Inflammatory macrophage treated with lipopolysaccharide for 4 hours (primary cell): ENCODE data around the gene DYNC1H1.

Source experiments
- DNase-seq: peaks from one replicate; pipeline ENCODE4 v3.0.0-alpha.2; 2020

The DYNC1H1 gene

DNA sequence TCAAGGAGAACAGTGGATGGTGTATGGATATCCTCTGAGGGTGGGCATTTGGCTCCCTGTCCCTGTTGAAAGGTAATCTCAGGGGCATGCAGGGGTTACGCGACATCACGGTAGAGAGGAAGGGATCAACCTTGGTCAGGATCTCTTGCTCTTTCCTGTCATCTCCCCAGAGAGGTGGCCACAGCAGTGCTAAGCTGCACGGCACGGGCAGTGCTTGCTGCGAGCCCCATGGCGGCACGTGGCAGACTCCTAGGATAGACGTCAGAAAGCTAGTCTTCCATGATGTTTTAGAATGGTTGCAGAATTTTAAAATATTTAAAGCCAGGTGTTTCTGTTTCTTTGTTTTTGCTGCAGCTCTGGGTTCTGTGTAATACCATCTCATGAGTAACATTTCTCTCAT, 41.0 kb downstream of the DYNC1H1 start:
- DNase-seq = no peak

- DNase-seq = no peak
These were observed 43.6 kb downstream of the DYNC1H1 start for GRCh38 chr14:102007916-102008418.

DNA sequence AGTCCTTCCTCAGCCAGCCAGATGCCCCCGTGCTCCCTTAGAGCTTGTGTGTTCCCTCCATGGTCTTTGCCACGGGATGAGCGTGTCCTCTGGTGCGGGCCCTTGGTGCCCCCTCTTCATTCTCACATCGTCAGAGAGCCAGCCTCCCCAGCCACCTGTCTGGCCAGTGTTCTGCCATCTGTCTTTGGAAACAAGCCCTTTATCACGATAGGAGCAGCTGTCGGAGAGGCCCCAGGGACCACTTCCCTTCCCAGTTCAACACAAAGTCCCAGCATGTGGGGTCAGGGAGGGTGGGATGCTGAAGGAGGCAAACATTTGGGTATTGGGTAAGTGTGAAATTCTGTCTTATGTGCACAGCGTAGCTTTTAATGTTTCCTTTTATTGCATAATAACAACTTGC, 44.5 kb downstream of the DYNC1H1 start:
- no peak for DNase-seq

- DNase-seq = no peak
These were observed 47.3 kb downstream of the DYNC1H1 start for GRCh38 chr14:102011631-102012030.

- no peak for DNase-seq
These were observed 48.0 kb downstream of the DYNC1H1 start for GRCh38 chr14:102012336-102012735.

- no peak for DNase-seq
These were observed 49.4 kb downstream of the DYNC1H1 start for GRCh38 chr14:102013669-102014200.

DNA sequence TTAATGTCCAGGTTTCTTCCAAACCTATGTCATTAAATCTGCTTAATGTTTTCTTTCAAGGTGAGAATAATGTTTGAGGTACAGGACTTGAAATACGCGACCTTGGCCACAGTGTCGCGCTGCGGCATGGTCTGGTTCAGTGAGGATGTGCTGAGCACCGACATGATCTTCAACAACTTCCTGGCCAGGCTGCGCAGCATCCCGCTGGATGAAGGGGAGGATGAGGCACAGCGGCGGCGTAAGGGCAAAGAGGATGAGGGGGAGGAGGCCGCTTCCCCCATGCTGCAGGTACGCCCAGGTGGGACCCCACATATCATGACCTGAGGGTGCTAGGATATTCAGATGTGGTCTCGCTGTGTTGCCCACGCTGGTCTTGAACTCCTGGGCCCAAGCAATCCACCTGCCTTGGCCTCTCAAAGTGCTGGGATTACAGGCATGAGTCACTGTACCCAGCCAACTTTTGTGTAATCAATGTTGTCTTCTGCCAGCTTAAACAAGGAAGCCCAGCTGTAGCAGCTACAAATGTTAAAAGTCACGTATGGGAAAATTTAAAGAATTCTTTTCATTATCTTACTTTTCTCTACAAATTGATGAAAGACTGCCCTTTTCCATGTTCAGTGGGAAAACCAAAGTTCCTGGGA, 50.8 kb downstream of the DYNC1H1 start:
- DNase-seq = no peak

GRCh38 chr14:102015771-102016170, 51.4 kb downstream of the DYNC1H1 start:
- no peak for DNase-seq

GRCh38 chr14:102016420-102017090, 52.2 kb downstream of the DYNC1H1 start:
- DNase-seq = no peak

DNA sequence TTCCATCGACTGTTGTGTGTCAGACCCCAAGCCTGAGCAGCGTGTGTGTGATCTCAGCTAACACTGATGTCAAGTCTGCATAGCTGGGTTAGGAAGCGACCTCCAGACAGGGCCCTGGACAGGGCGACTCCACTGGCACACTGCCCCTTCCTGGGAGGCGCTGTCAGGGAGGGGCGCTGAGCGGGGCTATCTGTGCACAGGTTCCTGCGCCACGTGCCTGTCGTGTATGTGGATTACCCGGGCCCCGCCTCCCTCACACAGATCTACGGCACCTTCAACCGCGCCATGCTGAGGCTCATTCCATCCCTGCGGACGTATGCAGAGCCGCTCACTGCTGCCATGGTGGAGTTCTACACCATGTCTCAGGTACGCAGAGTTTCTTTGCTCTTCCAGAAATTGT, 53.9 kb downstream of the DYNC1H1 start:
- DNase-seq = no peak

DNA sequence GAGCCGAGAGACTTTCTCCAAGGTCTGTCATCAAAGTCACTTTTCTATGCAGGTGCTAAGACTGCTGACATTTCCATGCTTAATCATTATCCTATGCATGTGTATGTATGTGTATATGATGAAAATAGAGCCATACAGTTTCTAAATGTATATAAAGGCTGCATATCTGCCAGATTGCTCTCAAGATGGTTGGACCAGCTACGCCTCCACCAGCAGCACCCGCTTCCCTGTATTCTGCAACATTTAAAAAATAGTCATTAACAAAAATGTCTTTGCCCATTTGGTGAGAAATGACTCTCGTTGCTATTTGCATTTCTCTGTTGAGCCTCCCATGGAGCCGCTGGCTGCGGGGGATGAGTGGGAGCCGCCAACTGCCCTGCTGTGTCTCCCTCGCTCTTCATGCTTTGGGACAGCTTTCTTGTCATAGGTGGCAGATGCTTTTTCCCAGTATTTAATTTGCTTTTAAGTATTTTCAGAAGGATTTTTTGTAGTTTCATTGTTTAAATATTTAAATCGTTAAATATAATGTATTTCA, 54.7 kb downstream of the DYNC1H1 start:
- no peak for DNase-seq

- no peak for DNase-seq
These were observed 55.9 kb downstream of the DYNC1H1 start for GRCh38 chr14:102020058-102020971.

DNA sequence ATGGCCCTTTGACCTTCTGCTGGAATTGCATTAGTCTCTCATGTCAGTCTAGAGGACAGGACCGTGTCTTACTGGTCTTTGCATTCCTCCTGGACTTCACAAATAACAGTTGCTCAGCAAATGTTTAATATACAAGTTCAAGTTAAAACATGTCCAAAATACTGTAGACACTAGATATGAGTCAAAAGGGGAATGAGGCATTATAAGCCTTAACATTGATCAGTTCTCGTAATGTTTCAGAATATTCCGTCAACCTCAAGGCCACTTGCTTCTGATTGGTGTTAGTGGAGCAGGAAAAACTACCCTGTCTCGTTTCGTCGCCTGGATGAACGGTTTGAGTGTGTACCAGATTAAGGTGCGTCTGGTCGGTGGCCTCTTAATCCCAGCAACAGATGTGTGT, 62.6 kb downstream of the DYNC1H1 start:
- DNase-seq = no peak

- DNase-seq = no peak
These were observed 63.6 kb downstream of the DYNC1H1 start for GRCh38 chr14:102027951-102028350.

DNA sequence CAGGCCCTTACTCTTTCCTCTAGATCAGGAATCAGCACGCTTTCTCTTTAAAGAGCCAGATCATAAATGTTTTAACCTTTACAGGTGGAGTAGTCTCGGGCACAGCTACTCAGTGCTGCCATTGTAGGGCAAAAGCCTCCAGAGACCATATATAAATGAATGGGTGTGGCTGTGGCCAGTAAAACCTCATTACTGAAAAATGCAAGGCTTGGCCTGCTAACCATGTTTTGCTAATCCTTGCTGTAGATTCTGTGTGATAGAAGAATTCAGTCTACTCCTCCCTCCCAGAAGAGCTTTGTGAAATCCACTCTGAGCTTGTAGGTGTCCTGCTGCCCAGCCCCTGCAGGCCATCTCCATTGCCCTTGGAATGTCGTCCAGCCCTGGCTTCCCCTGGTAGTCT, 64.4 kb downstream of the DYNC1H1 start:
- DNase-seq = no peak

GRCh38 chr14:102029956-102030355, 65.6 kb downstream of the DYNC1H1 start:
- no peak for DNase-seq

- no peak for DNase-seq
These were observed 68.9 kb downstream of the DYNC1H1 start for GRCh38 chr14:102033241-102033640.

DNA sequence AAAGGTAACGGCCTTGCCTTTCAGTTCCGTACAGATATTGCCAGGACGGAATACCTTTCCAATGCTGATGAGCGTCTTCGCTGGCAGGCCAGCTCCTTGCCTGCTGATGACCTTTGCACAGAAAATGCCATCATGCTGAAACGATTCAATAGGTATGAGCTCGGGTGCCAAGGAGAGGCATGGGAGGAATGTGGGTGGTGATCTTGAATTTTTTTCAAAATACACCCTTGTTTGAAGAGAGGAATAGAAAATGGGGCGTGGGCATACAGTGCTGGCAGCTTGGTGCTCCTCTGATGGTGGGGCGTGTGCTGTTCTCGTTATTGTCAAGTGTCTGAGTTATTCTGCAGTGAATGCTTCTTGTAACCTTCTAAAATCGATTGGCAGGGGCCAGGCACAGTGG, 69.9 kb downstream of the DYNC1H1 start:
- DNase-seq = no peak

DNA sequence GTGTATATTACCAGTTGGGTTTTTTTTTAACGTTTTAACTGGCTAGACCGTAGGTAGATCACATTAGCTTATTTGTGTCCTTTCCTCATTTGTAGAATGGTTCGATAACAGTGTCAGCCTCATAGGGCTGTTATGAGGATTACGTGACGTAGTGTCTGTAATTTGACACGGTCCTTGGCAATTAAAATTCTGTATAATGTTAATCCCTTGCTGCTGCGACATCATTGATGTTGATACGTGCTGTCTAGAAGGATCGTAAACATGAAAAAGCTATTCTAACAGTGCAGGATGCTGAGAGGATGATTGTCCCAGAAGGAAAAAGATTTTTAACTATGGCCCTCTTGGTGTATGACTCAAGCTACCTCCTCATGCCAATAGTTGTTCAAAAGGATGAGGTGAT, 71.5 kb downstream of the DYNC1H1 start:
- no peak for DNase-seq

DNA sequence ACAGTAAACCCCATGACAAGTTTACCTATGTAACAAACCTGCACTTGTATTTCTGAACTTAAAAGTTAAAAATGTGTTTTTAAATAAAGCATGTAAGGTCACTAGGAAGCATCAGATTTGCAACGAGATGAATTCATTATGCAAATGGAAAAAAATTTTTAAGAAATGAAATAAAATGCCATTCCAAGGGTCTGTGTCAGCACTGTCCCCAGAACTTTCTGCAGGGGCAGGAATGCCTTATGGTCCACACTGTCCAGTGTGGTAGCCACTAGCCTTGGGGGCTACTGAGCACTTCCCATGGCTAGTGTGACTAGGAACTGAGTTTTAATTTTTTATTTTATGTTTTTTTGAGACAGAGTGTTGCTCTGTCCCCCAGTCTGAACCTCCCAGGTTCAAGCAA, 73.3 kb downstream of the DYNC1H1 start:
- no peak for DNase-seq

GRCh38 chr14:102039157-102039556, 74.8 kb downstream of the DYNC1H1 start:
- no peak for DNase-seq

DNA sequence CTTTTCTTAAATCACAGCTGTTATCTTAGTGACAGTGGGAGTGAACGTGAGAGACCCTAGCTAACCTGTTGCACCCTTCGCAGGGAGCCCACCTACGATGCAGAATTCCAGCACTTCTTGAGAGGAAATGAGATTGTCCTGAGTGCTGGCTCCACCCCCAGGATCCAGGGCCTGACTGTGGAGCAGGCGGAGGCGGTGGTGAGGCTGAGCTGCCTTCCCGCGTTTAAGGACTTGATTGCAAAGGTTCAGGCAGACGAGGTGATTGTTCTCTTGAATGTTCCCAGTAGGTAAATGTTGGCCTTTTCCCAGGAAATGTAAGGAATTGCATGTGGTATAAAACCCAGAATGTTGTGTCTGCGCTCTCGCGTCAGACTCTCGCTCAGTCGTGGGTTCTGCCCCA, 75.8 kb downstream of the DYNC1H1 start:
- DNase-seq = no peak

DNA sequence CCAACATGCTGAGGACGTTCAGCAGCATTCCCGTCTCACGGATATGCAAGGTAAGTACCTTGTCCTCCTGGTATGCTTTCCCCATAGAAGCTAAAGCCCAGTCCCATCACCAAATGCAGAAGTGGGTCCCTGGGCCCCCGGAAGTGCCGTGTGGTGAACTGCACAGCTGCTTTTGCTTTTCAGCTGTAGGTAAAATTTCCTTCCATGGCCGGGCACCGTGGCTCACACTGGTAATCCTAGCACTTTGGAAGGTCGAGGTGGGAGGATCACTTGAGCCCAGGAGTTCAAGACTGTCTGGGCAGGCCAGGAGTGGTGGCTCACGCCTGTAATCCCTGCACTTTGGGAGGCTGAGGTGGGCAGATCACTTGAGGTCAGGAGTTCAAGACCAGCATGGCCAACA, 78.3 kb downstream of the DYNC1H1 start:
- no peak for DNase-seq
